ENCODE measurements around the gene CADM2. TPM values are rescaled to one million over a fixed set of nuclear protein-coding genes. Genes with fewer than 3 reads are reported as not detected.
"Not testable (repeated sequence)": the region's sequence is repeated elsewhere in the genome, so short reads cannot be mapped to it uniquely, and the experiment has no call there.

The CADM2 gene
- total RNA-seq, 1 donor from 2014 or later, result 0.55 TPM

GRCh38 chr3:85681906-85682305, 723.1 kb downstream of the CADM2 start:
- intact Hi-C loops (cut with DNase I), result no loop called here
- Histone ChIP-seq H3K27me3 (no peaks in the 10 kb centered on the region), H3K9me3 (no peaks in the 10 kb centered on the region), H3K36me3 (no peaks in the 10 kb centered on the region), H3K4me1 (no peaks in the 10 kb centered on the region), H3K4me3 (no peak overlapping the region), H3K27ac (no peak overlapping the region)
- ATAC-seq (no peak), DNase-seq (no peak)
- no peak for TF ChIP-seq CTCF (IDR thresholded peaks at IDR 0.05)

- intact Hi-C loops (cut with DNase I), result no loop called here
- no peak for ATAC-seq
- DNase-seq, result no peak
- no peak overlapping the region for H3K4me3 ChIP-seq
- no peak for TF ChIP-seq CTCF (IDR thresholded peaks at IDR 0.05)
- no peaks in the 10 kb centered on the region for H3K9me3 ChIP-seq
- H3K36me3 ChIP-seq, result no peaks in the 10 kb centered on the region
- no peaks in the 10 kb centered on the region for H3K4me1 ChIP-seq
- no peak overlapping the region for H3K27ac ChIP-seq
- no peaks in the 10 kb centered on the region for H3K27me3 ChIP-seq
These were observed 732.4 kb downstream of the CADM2 start for GRCh38 chr3:85691196-85691595.

- DNase-seq (no peak), ATAC-seq (no peak)
- no peak for TF ChIP-seq CTCF (IDR thresholded peaks at IDR 0.05)
- no peak overlapping the region for H3K27ac ChIP-seq
- intact Hi-C loops (cut with DNase I), result no loop called here
- H3K9me3 ChIP-seq, result no peaks in the 10 kb centered on the region
- no peaks in the 10 kb centered on the region for H3K36me3 ChIP-seq
- H3K4me1 ChIP-seq, result no peaks in the 10 kb centered on the region
- H3K4me3 ChIP-seq, result no peak overlapping the region
- H3K27me3 ChIP-seq, result no peaks in the 10 kb centered on the region
These were observed 738.4 kb downstream of the CADM2 start for GRCh38 chr3:85697156-85697555.

- TF ChIP-seq CTCF (IDR thresholded peaks at IDR 0.05), result no peak
- H3K4me1 ChIP-seq, result no peaks in the 10 kb centered on the region
- no peak overlapping the region for H3K27ac ChIP-seq
- no peaks in the 10 kb centered on the region for H3K36me3 ChIP-seq
- DNase-seq, result no peak
- intact Hi-C loops (cut with DNase I), result no loop called here
- H3K9me3 ChIP-seq, result no peaks in the 10 kb centered on the region
- ATAC-seq, result no peak
- no peak overlapping the region for H3K4me3 ChIP-seq
- H3K27me3 ChIP-seq, result no peaks in the 10 kb centered on the region
These were observed 747.3 kb downstream of the CADM2 start for GRCh38 chr3:85706130-85706529.

GRCh38 chr3:85708325-85708724, 749.5 kb downstream of the CADM2 start:
- H3K4me1 ChIP-seq; H3K36me3 ChIP-seq; H3K9me3 ChIP-seq; H3K27me3 ChIP-seq; H3K27ac ChIP-seq; H3K4me3 ChIP-seq; ATAC-seq; DNase-seq; intact Hi-C loops (cut with DNase I): not testable (repeated sequence)

- ATAC-seq (no peak), DNase-seq (no peak)
- TF ChIP-seq CTCF (IDR thresholded peaks at IDR 0.05), result no peak
- H3K4me1 ChIP-seq, result no peaks in the 10 kb centered on the region
- no peaks in the 10 kb centered on the region for H3K36me3 ChIP-seq
- H3K27ac ChIP-seq, result no peak overlapping the region
- H3K4me3 ChIP-seq, result no peak overlapping the region
- intact Hi-C loops (cut with DNase I), result no loop called here
- no peaks in the 10 kb centered on the region for H3K27me3 ChIP-seq
- H3K9me3 ChIP-seq, result no peaks in the 10 kb centered on the region
These were observed 750.6 kb downstream of the CADM2 start for GRCh38 chr3:85709346-85709892.

Data from upper lobe of right lung (tissue), 1 donor.